Stimulated activated naive B cell treated with anti-CD40 and anti-IgM and Interleukin-4, amounts not matched to agents 10 μg/mL and 1 μg/mL and 100 μg/mL, for 72 hours (primary cell): ENCODE data around the gene ANKS1A.

Experiments
- ATAC-seq, 2 donors: fragments of 150-1000 bp; cut with Tn5 transposase; replicated peaks; 2 replicates each; pipeline ENCODE4 v1.10.0; 2021; ENCODE audit warnings: moderate library complexity in 1 of 2
- DNase-seq: peaks from one replicate; pipeline ENCODE4 v3.0.0; 2021
- H3K27ac Mint-ChIP-seq: one replicate; pipeline ENCODE4 v1.8.0; 2022; ENCODE audit warnings: mild to moderate bottlenecking, mixed read lengths
- H3K27me3 Mint-ChIP-seq, 2 donors: one replicate each; pipeline ENCODE4 v1.8.0; 2022; ENCODE audit warnings: mixed read lengths in 2 of 2
- H3K36me3 Mint-ChIP-seq, 2 donors: one replicate each; pipeline ENCODE4 v1.8.0; 2022; ENCODE audit warnings: mixed read lengths in 2 of 2, mild to moderate bottlenecking in 1 of 2
- H3K4me1 Mint-ChIP-seq, 2 donors: one replicate each; pipeline ENCODE4 v1.8.0; 2022; ENCODE audit warnings: mixed read lengths in 2 of 2, mild to moderate bottlenecking in 1 of 2
- H3K4me3 Mint-ChIP-seq, 2 donors: one replicate each; pipeline ENCODE4 v1.8.0; 2022; ENCODE audit warnings: mild to moderate bottlenecking in 2 of 2, mixed read lengths in 2 of 2, moderate library complexity in 1 of 2
- H3K9me3 Mint-ChIP-seq, 2 donors: one replicate each; pipeline ENCODE4 v1.8.0; 2022; ENCODE audit warnings: mixed read lengths in 2 of 2, mild to moderate bottlenecking in 1 of 2

Gene ANKS1A

GRCh38 chr6:35025232-35026188 lies 136.5 kb downstream of the ANKS1A start:
- Mint-ChIP-seq H3K4me1 (peaks cover 0 to under 1% of the 10 kb centered on the region in 2 donors), H3K9me3 (no peaks in the 10 kb centered on the region), H3K4me3 (no peak overlapping the region), H3K27ac (no peak overlapping the region), H3K36me3 (peaks cover 10 to 20% of the 10 kb centered on the region in 2 donors), H3K27me3 (no peaks in the 10 kb centered on the region)
- DNase-seq: no peak
- no peak for ATAC-seq

DNA sequence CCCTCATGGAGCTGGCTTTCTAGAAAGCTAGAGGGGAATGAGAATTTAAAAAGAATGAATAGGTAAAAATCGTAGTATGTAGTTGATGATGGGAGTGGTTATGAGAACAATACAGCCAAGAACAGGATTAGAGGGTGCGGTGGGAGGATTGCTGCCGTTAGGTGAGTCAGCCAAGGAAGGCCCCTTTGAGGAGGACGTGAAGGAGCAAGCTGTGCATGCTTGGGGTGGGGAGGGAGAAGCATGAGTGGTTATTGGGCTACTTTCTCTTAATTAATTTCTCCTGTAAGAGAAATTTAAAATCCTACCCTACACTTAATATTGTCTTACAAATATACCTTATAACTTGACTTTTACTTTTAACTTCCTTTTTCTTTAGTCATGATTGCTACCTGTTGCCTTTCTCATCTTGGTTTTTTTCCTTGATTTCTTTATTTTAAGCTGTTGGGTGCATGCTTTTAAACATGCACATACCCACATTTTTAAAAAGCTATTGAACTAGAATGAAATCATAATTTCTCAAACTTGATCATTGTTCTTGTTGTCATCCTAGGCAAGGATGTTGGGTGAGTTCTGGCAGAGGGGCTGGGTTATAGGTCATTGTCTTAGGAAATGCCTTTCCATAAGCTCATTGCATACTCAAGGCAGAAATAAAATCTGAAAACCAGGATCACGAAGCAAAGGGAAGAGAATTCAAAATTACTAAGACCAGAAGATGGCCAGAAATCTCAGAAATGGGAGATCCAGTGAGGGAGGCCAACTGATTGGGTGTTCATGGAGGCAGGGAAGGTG lies 137.6 kb downstream of the ANKS1A start:
- peaks cover 0 to 3% of the 10 kb centered on the region in 2 donors for H3K4me1 Mint-ChIP-seq
- no peak overlapping the region for H3K4me3 Mint-ChIP-seq
- ATAC-seq (no peak), DNase-seq (no peak)
- H3K9me3 Mint-ChIP-seq: no peaks in the 10 kb centered on the region
- H3K36me3 Mint-ChIP-seq: peaks cover 17 to 31% of the 10 kb centered on the region in 2 donors
- H3K27ac Mint-ChIP-seq: no peak overlapping the region
- H3K27me3 Mint-ChIP-seq: no peaks in the 10 kb centered on the region

DNA sequence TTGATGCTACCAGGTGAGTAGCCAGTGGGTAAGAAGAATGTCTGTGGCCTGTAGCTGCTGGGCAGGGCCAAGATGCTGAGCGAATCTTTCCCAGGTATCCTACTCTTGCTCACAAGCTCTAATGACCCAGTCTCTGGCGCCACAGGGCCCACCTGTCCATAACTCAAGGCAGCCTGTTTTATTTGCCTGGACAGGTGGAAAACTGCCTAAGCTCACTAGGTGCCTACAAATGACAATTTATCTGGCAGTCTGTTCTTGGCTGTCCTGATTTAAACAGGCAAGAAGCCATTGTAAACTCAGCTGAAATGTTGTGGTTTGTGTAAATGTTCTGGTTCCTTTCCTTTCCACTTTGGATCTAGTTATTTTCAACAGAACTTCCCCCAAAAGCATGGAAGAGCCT lies 138.8 kb downstream of the ANKS1A start:
- no peak for ATAC-seq
- Mint-ChIP-seq H3K4me3 (no peak overlapping the region), H3K4me1 (peaks cover 0 to 3% of the 10 kb centered on the region in 2 donors), H3K9me3 (no peaks in the 10 kb centered on the region), H3K36me3 (peaks cover 17 to 33% of the 10 kb centered on the region in 2 donors), H3K27me3 (no peaks in the 10 kb centered on the region), H3K27ac (no peak overlapping the region)
- no peak for DNase-seq

DNA sequence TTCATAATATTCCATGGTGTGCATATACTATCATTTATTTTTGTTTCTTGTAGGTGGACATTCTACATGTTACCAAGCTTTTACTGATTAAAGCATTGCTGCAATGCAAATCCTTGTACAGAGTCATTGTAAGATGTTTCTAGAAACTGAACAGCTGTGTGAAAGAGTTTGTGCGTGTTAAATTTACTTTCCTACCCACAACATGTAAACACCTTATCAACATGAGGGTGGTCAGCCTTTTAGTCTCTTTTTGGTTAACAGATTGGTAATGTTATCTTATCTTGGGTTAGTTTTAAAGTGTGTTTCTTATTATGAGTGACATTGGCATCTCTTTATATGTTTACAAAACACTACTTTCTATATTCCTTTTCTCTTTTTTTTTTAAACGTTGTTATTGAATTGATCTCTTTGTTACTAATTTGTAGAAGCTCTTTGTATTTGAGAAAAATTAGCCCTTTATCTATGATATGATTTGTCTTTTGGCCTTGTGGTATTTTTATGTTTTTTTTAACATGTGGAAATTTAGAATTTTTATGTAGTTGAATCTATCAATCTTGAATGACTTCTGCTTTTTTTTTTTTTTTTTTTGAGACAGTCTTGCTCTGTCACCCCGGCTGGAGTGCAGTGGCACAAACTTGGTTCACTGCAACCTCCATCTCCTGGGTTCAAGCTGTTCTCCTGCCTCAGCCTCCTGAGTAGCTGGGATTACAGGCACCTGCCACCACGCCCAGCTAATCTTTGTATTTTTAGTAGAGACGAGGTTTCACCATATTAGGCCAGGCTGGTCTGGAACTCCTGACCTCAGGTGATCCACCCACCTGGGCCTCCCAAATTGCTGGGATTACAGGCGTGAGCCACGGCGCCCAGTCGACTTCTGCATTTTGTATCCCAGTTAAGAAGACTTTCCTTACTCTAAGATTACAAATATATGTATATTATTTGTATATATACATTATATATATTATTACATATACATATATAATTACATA lies 140.0 kb downstream of the ANKS1A start:
- Mint-ChIP-seq H3K4me1 (peaks cover 0 to 3% of the 10 kb centered on the region in 2 donors), H3K27ac (no peak overlapping the region), H3K36me3 (peaks cover 14 to 33% of the 10 kb centered on the region in 2 donors), H3K27me3 (no peaks in the 10 kb centered on the region), H3K9me3 (no peaks in the 10 kb centered on the region), H3K4me3 (no peak overlapping the region)
- ATAC-seq (no peak), DNase-seq (no peak)

GRCh38 chr6:35030099-35030498 lies 141.0 kb downstream of the ANKS1A start:
- no peak overlapping the region for H3K4me3 Mint-ChIP-seq

GRCh38 chr6:35031611-35032529 lies 142.8 kb downstream of the ANKS1A start:
- ATAC-seq (no peak), DNase-seq (no peak)
- H3K9me3 Mint-ChIP-seq: no peaks in the 10 kb centered on the region
- H3K27ac Mint-ChIP-seq: no peak overlapping the region
- H3K4me3 Mint-ChIP-seq: no peak overlapping the region
- no peaks in the 10 kb centered on the region for H3K27me3 Mint-ChIP-seq
- peaks cover 8 to 20% of the 10 kb centered on the region in 2 donors for H3K4me1 Mint-ChIP-seq
- H3K36me3 Mint-ChIP-seq: peaks cover 14 to 31% of the 10 kb centered on the region in 2 donors

More at GRCh38 chr6:35030099-35030498, 141.0 kb downstream of the ANKS1A start:
- H3K27me3 Mint-ChIP-seq: no peaks in the 10 kb centered on the region
- DNase-seq (no peak), ATAC-seq (no peak)
- H3K4me1 Mint-ChIP-seq: peaks cover 3 to 5% of the 10 kb centered on the region in 2 donors
- no peaks in the 10 kb centered on the region for H3K9me3 Mint-ChIP-seq
- H3K36me3 Mint-ChIP-seq: peaks cover 19 to 37% of the 10 kb centered on the region in 2 donors
- H3K27ac Mint-ChIP-seq: no peak overlapping the region

DNA sequence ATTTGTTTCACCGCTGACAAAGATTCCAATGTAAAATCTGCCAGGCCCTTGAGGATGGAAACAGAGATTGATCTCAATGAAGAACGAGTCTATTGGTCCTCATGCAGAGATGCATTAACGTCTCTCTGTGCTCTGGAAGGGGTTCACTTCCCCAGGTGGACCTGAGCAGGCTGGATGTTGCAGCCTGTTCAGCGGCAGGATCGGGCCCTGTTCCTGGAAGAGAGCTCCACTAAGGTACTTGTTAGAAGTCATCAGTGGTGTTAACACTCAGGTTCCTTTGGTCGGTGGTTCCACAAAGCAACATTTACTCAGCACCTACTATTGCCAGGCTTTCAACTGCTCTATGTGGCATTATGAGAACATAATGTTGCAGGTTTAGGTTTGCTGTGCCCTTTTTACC lies 144.6 kb downstream of the ANKS1A start:
- Mint-ChIP-seq H3K4me1 (peaks cover 8 to 20% of the 10 kb centered on the region in 2 donors), H3K4me3 (no peak overlapping the region), H3K9me3 (no peaks in the 10 kb centered on the region), H3K36me3 (peaks cover 17 to 27% of the 10 kb centered on the region in 2 donors), H3K27me3 (no peaks in the 10 kb centered on the region), H3K27ac (no peak overlapping the region)
- DNase-seq: no peak
- no peak for ATAC-seq

GRCh38 chr6:35034411-35035191 lies 145.5 kb downstream of the ANKS1A start:
- Mint-ChIP-seq H3K27ac (no peak overlapping the region), H3K27me3 (no peaks in the 10 kb centered on the region), H3K4me1 (peaks cover 8 to 20% of the 10 kb centered on the region in 2 donors), H3K36me3 (peaks cover 17 to 27% of the 10 kb centered on the region in 2 donors), H3K4me3 (no peak overlapping the region), H3K9me3 (no peaks in the 10 kb centered on the region)
- no peak for DNase-seq
- ATAC-seq: no peak

- no peak overlapping the region for H3K27ac Mint-ChIP-seq
- ATAC-seq (no peak), DNase-seq (no peak)
- H3K27me3 Mint-ChIP-seq: no peaks in the 10 kb centered on the region
- no peak overlapping the region for H3K4me3 Mint-ChIP-seq
- H3K36me3 Mint-ChIP-seq: peaks cover 19 to 32% of the 10 kb centered on the region in 2 donors
- no peaks in the 10 kb centered on the region for H3K9me3 Mint-ChIP-seq
- H3K4me1 Mint-ChIP-seq: peaks cover 7 to 20% of the 10 kb centered on the region in 2 donors
Measured at GRCh38 chr6:35035481-35036030, 146.5 kb downstream of the ANKS1A start.

- Mint-ChIP-seq H3K9me3 (no peaks in the 10 kb centered on the region), H3K36me3 (peaks cover 14 to 25% of the 10 kb centered on the region in 2 donors), H3K27ac (peak overlapping the region; percentile 42), H3K27me3 (no peaks in the 10 kb centered on the region), H3K4me3 (no peak overlapping the region), H3K4me1 (peaks cover 5 to 20% of the 10 kb centered on the region in 2 donors)
- ATAC-seq (peak; percentile 67 to 79), DNase-seq (no peak)
Measured at GRCh38 chr6:35036059-35036827, 147.2 kb downstream of the ANKS1A start.

- DNase-seq: no peak
- peaks cover 16 to 19% of the 10 kb centered on the region in 2 donors for H3K36me3 Mint-ChIP-seq
Measured at GRCh38 chr6:35036828-35037663, 148.0 kb downstream of the ANKS1A start.

More at GRCh38 chr6:35036828-35037663, 148.0 kb downstream of the ANKS1A start:
- Mint-ChIP-seq H3K27ac (peak overlapping the region; percentile 42), H3K9me3 (no peaks in the 10 kb centered on the region), H3K4me1 (peaks cover 5 to 20% of the 10 kb centered on the region in 2 donors), H3K4me3 (no peak overlapping the region), H3K27me3 (no peaks in the 10 kb centered on the region)
- no peak for ATAC-seq
